Measurements from ENCODE around the gene SGPP1.
"Not testable (repeated sequence)": the region's sequence is repeated elsewhere in the genome, so short reads cannot be mapped to it uniquely, and the experiment has no call there.

The SGPP1 gene

GRCh38 chr14:63642229-63642611 lies 85.6 kb downstream of the SGPP1 start:
- Histone ChIP-seq H3K4me3 (ENCODE audit: low read length in 2 of 2) (peak overlapping the region; percentile 88 to 99), H3K36me3 (ENCODE audit: control insufficient read depth in 2 of 2, insufficient read depth in 2 of 2, low read length in 2 of 2) (peaks cover 0 to 2% of the 10 kb centered on the region in 2 donors), H3K9me3 (ENCODE audit: control insufficient read depth in 2 of 2, low read length in 2 of 2) (no peaks in the 10 kb centered on the region), H3K27ac (ENCODE audit: low read depth in 2 of 2, low read length in 2 of 2) (peak overlapping the region; percentile 96 to 98), H3K27me3 (ENCODE audit: control insufficient read depth in 2 of 2, insufficient read depth in 2 of 2, low read length in 2 of 2) (no peaks in the 10 kb centered on the region), H3K4me1 (ENCODE audit: control insufficient read depth in 2 of 2, insufficient read depth in 2 of 2, low read length in 2 of 2) (peaks cover 2 to 5% of the 10 kb centered on the region in 2 donors), H3K9ac (ENCODE audit: low read depth in 1 of 2, low read length in 2 of 2) (peak overlapping the region; percentile 83 to 98)

- peak within 1 kb of the TSS; percentile 83 to 98 for H3K9ac ChIP-seq (ENCODE audit: low read depth in 1 of 2, low read length in 2 of 2)
- no peaks in the 10 kb centered on the region for H3K27me3 ChIP-seq (ENCODE audit: control insufficient read depth in 2 of 2, insufficient read depth in 2 of 2, low read length in 2 of 2)
- H3K4me1 ChIP-seq (ENCODE audit: control insufficient read depth in 2 of 2, insufficient read depth in 2 of 2, low read length in 2 of 2), result peaks cover 2 to 5% of the 10 kb centered on the region in 2 donors
- H3K27ac ChIP-seq (ENCODE audit: low read depth in 2 of 2, low read length in 2 of 2), result peak within 1 kb of the TSS; percentile 96 to 98
- no peaks in the 10 kb centered on the region for H3K9me3 ChIP-seq (ENCODE audit: control insufficient read depth in 2 of 2, low read length in 2 of 2)
- peak within 1 kb of the TSS; percentile 88 to 99 for H3K4me3 ChIP-seq (ENCODE audit: low read length in 2 of 2)
- peaks cover 0 to 2% of the 10 kb centered on the region in 2 donors for H3K36me3 ChIP-seq (ENCODE audit: control insufficient read depth in 2 of 2, insufficient read depth in 2 of 2, low read length in 2 of 2)
Observed at GRCh38 chr14:63641473-63642228, 86.2 kb downstream of the SGPP1 start, which contains the start of gene WDR89. Gene WDR89 (minus strand): TSS chr14:63641871. CDS start chr14:63599942, 41,929 bp downstream.

GRCh38 chr14:63638493-63638892 lies 89.4 kb downstream of the SGPP1 start:
- H3K9ac ChIP-seq (ENCODE audit: low read depth in 1 of 2, low read length in 2 of 2), result no peak overlapping the region
- peaks cover 0 to 2% of the 10 kb centered on the region in 2 donors for H3K36me3 ChIP-seq (ENCODE audit: control insufficient read depth in 2 of 2, insufficient read depth in 2 of 2, low read length in 2 of 2)
- no peaks in the 10 kb centered on the region for H3K9me3 ChIP-seq (ENCODE audit: control insufficient read depth in 2 of 2, low read length in 2 of 2)
- no peak overlapping the region for H3K27ac ChIP-seq (ENCODE audit: low read depth in 2 of 2, low read length in 2 of 2)
- H3K4me1 ChIP-seq (ENCODE audit: control insufficient read depth in 2 of 2, insufficient read depth in 2 of 2, low read length in 2 of 2), result peaks cover 2 to 5% of the 10 kb centered on the region in 2 donors
- H3K4me3 ChIP-seq (ENCODE audit: low read length in 2 of 2), result no peak overlapping the region
- no peaks in the 10 kb centered on the region for H3K27me3 ChIP-seq (ENCODE audit: control insufficient read depth in 2 of 2, insufficient read depth in 2 of 2, low read length in 2 of 2)

- H3K9me3 ChIP-seq (ENCODE audit: control insufficient read depth in 2 of 2, low read length in 2 of 2); H3K4me1 ChIP-seq (ENCODE audit: control insufficient read depth in 2 of 2, insufficient read depth in 2 of 2, low read length in 2 of 2); H3K27me3 ChIP-seq (ENCODE audit: control insufficient read depth in 2 of 2, insufficient read depth in 2 of 2, low read length in 2 of 2); H3K36me3 ChIP-seq (ENCODE audit: control insufficient read depth in 2 of 2, insufficient read depth in 2 of 2, low read length in 2 of 2); H3K27ac ChIP-seq (ENCODE audit: low read depth in 2 of 2, low read length in 2 of 2); H3K9ac ChIP-seq (ENCODE audit: low read depth in 1 of 2, low read length in 2 of 2); H3K4me3 ChIP-seq (ENCODE audit: low read length in 2 of 2): not testable (repeated sequence)
Observed at GRCh38 chr14:63636094-63636635, 91.7 kb downstream of the SGPP1 start.

All from mucosa of rectum (tissue), 2 donors.